ENCODE results near the gene ZBED5.
A peak's percentile ranks its signal among the peaks of the same experiment; 100 is the strongest.
"Not testable (repeated sequence)": the region's sequence is repeated elsewhere in the genome, so short reads cannot be mapped to it uniquely, and the experiment has no call there.

Gene ZBED5

DNA sequence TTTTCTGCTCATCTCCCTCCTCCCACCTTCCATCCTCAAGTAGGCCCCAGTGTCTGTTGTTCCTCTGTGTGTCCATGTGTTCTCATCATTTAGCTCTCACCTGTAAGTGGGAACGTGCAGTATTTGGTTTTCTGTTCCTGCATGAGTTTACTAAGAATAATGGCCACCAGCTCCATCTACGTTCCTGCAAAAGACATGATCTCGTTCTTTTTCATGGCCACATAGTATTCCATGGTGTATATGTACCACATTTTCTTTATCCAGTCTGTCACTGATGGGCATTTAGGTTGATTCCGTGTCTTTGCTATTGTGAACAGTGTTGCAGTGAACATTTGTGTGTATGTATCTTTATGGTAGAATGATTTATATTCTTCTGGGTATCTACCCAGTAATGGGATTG, 21.0 kb downstream of the ZBED5 start:
- not testable (repeated sequence) for FAIRE-seq

DNA sequence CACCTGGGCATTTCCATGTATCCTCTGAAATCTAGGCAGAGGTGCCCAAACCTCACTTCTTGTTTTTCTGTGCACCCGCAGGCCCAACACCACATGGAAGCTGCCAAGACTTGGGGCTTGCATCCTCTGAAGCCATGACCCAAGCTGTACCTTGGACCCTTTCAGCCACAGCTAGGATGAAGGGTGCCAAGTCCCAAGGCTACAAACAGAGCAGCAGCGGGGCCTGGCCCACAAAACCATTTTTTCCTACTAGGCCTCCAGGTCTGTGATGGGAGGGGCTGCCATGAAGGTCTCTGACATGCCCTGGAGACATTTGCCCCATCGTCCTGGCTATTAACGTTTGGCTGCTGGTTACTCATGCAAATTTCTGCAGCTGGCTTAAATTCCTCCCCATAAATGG, 28.7 kb downstream of the ZBED5 start:
- no peak for FAIRE-seq

DNA sequence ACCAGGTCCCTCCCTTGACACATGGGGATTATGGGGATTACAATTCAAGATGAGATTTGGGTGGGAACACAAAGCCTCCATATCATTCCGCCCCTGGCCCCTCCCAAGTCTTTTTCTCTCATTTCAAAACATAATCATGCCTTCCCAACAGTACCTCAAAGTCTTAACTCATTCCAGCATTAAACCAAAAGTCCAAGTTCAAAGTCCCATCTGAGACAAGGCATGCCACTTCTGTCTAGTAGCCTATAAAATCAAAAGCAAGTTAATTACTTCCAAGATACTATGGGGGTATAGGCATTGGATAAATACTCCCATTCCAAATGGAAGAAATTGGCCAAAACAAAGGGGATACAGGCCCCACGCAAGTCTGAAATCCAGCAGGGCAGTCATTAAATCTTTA, 29.5 kb downstream of the ZBED5 start:
- FAIRE-seq: no peak

DNA sequence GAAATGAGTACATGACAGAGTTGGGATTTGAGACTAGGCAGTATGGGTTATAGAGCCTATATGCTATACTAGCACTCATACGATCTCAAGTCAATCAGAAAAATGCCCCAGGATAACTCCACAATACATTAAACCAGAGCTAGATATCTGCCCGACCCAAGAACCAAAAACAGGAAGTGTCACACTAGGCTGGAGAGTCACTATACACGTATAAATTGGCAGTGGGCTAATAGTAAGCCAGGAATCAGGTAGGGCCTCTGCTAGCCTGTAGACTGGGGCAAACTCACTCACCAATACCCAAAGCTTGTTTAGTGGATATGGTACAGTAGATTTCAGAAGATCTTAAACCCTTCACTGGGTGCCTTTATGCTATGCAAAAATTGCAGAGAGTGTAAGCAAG, 33.0 kb downstream of the ZBED5 start:
- FAIRE-seq: no peak

DNA sequence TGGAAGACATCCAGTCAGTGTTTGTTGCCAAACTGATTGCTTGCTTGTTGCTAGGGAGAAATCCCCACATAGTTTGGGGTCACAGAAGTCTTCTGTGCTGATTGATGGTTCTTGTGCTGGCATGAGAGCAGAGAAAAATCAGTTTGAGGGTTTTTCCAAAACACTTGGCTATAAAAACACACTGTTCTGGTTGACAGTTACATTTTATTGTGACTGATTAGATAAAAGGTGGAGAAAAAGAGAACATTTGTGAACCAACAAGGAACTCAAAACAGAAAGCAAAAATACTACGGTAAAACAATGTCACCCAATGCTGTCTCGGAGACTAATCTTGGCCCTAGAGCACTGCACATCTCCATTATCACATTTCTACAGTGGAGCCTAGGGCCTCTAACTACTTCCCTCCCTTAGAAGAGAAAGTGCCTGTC, 34.7 kb downstream of the ZBED5 start:
- no peak for FAIRE-seq

DNA sequence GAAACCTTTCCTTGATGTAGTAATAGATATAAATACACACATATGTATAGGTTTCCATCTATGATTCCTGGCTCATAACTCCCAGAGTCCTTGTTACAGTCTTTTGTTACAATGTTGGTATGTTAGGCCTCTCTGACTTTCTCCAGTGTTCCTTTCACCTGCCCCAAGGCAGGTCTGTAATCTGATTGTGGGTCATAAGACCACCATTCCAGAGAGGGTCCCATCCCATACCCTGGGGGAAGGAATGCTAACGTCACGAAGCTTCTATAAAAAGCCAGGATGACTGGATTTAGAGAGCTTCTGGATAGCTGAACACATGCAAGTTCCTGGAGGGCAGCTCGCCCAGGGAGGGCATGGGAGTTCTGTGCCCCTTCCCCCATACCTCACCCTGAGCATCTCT, 35.4 kb downstream of the ZBED5 start:
- not testable (repeated sequence) for FAIRE-seq

DNA sequence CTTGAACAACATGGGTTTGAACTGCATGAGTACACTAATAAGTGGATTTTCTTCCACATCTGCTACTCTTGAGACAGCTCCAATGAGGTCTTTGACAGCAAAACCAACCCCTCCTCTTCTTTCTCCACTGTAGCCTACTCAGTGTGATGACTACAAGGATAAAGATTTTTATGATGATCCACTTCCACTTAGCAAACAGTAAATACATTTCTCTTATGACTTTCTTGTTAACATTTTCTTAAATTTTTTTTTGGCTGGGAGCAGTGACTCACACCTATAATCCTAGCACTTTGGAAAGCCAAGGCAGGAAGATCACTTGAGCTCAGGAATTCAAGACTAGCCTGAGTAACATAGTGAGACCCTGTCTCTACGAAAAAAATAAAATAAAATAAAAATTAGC, 39.3 kb downstream of the ZBED5 start:
- no peak for FAIRE-seq

DNA sequence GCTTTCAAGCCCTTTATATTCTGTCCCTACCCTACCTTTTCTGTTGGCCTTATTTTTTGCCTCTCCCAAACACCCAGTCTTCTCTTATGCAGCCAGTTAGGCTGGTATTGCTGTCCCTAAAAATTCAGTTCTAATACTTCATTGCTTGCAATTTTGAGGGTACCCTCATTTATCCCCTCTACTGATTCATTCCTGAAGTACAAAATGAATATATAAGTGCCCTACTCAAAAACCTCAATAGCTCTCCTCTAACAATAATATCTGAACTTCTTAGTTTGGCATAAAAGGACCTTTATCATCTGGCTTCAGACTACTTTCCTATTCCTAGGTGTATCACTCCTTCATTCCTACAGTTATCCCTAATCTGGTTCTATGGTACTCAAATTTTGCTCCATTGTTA, 43.9 kb downstream of the ZBED5 start:
- FAIRE-seq: no peak

DNA sequence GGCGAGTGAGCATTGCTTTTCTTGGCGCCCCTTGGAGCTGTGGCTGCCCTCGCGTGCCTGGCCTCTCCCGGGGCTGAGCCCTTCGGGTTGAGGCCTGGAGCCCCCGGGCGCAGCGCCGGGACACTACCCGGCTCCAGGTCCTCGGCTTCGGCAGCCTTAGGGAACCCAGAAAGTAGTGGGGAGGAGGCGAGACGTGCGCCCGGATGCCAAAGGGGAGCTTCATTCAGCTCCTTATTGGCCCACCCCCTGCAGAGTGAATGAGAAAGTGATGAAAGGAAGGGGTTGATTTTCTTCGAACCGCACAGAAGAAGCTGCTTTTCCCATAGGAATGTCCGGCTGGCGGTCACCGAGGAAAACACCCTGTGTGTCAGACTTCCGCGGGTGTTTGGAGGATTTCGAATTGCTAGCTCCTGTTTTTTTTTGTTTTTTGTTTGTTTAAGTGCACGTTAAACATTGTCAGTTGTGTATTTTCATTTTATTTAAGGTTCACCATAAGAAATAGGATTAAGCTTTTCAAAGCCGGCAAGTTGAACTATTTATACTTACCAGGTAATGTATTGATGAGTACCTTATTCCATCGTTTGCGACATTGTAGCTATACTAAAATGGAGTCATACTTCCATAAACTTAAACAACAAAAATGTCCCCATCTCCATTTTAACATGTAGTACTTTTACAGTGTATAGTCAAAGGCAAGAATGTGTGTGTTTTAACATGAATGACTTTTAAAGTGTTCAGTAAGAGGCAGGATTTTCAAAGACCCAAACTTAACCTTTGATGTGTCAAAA, 48.3 kb downstream of the ZBED5 start:
- FAIRE-seq: no peak

DNA sequence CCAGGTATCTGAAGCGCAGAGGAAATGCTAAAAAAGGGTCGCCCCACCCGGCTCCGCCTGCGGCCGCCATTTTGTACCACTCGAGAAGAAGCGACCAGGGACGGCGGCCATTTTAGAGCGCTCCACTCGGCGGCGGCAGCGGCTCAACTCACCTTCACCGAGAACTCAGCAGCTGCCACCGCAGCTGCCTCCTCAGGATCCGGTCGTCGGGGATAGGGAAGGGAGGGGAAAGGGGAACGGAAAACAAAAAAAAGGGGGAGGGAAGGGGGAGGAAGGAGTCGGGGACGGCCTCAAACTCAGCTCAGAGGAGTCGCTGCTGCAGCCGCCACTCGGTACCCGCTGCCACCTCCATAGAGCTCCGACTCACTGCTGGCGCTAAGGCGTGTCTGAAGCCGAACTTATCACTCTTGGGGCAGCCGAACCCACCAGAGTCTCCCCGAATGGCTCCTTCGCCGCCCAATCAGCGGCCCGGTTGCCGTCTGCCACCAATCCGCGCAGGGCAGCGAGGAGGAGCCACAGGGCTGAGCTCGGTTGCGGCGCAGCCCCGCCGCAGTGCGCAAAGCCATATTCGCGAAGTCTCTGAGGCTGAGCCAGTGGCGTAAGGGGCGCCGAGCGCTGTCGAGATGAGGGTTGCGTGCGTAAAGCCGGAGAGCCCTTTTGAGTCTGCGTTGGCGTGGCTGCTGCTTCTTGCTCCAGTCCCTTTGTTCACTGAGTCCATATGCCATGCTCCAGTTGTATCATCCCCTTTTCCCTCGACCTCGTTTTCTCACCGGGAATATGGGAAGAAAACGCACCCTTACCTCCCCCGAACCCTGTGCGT, 49.1 kb downstream of the ZBED5 start, which contains the start of gene EIF4G2:
TSS of gene EIF4G2 (minus strand) at position 374 of the 820 bp plus-strand sequence.
- peak; percentile 92 for FAIRE-seq

DNA sequence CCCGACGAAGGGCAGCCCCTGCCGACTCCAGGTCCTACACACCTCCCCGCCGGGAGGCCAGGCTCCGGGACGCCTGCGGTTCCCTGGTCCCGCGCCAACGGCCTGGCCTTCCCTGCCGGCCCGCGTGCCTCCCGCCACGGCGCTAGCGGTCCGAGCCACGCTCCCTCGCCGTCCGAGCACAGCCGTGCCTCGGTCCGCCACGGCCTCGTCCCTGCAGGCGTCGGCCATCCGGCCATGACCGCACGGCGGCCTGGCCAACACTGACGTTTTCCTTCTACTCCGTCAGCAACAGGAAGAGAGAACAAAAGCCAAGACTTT, 49.7 kb downstream of the ZBED5 start:
- no peak for FAIRE-seq

DNA sequence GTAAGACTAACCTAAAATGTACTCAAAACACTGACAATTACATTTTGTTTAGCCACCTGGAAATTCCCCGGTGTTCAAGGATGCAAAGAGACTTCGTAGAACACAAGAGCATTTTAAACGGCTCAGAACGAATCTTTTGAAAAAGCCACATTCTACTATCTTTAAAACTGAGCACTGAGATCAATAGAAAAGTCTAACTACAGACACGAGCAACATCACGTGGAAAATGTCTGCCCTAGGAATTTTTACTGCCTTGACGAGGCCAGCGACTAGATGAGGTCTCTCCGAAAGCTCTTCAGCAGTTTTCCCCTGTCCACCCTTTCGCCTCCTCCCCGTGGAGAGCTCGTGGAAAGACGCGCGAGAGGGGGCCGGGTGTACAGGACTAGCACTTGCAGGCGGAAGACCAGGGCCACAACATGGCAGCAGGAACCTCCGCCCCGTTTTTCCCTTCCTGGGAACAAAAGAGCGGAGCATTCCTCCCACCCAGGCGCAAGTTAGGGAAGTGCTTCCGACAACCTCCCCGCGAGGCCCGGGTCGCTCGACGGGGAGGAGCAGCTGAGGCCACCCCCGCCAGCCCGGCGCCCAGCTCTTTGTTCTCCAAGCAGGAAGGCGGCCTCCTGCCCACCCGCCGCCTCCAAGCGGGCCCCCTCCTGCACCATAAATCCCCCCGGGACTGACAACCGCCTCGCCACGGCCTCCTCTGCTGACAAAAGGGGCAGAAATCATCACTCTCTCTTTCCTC, 50.2 kb downstream of the ZBED5 start:
- no peak for FAIRE-seq

DNA sequence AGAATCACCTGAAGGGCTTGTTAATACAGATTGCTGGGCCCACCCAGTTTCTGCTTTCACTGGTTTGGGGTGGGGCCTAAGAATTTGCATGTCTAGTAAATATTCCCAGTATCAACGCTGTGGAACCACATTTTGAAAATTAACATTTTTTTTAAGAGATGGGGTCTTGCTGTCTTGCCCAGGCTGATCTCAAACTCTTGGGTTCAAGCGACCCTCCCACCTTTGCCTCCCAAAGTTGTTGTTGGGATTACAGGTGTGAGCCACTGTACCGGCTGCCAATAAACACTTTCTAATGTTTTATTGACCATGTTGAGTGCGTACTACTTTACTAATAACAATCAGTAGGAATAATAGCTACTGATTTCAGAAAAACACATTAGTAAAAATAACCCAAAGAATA, 51.6 kb downstream of the ZBED5 start:
- no peak for FAIRE-seq

DNA sequence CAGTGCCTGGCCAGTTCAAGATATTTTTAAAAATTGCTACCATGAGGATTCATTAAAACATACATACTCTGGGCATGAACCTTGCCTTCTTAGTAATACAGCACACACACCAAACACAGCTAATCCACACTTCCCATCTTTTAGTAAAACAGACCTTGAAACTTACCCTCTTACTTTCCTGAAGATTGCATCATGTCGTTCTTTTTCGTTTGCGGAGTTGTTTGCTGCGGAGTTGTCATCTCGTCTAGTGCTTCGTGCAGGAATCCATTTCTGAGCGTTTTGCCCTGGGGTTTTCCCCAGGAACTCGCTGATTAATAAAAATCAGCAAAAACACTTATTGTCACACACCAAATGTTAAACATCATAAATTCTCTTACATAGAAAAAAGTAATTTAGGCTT, 52.1 kb downstream of the ZBED5 start:
- no peak for FAIRE-seq

DNA sequence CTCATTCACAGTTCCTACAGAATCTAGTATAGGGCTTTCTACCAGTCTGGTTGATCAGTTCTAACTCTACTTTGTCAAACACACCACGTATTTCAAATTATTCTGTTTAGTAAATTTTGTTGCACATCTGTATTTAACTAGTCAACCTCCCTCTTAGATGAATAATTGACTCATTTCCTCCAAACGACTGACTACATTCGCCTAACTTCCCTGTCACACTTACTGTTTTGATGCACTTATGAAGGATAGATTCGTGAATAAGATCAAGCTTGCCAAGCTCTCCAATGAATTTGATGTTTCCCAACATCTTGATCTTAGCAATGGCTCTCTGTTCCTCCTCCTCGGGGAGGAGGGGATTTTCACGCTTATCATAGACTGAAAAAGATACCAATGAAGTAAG, 54.2 kb downstream of the ZBED5 start:
- FAIRE-seq: no peak
